H7 (cell line): ENCODE data around the gene CPHXL. TPM values are rescaled to one million over a fixed set of nuclear protein-coding genes. Genes with fewer than 3 reads are reported as not detected.

Experiments
- DNase-seq: peaks from one replicate; pipeline ENCODE4 v3.0.0; 2012
- H3K27me3 ChIP-seq: 2 replicates; pipeline ENCODE4 v1.6.0; 2011; ENCODE audit warnings: mild to moderate bottlenecking, low read length; ENCODE audit not compliant: control insufficient read depth, insufficient read depth
- H3K36me3 ChIP-seq: replicated peaks from 2 replicates; pipeline ENCODE4 v1.5.1; 2011; ENCODE audit warnings: low read length; ENCODE audit not compliant: control insufficient read depth, insufficient read depth
- H3K4me3 ChIP-seq: 2 replicates; pipeline ENCODE4 v1.5.1; 2011; ENCODE audit warnings: low read depth, mild to moderate bottlenecking, control low read depth, low read length, moderate library complexity; ENCODE audit not compliant: insufficient read depth
- total RNA-seq: library from RNA; depleted of rRNA; stranded (reverse); fragments of >200 nt; shearing (Covaris generic); gene quantifications from 2 replicates; pipeline ENCODE4 v1.2.3, GENCODE V29; 2014; rRNA removed

Gene CPHXL
- not detected in 2 replicates for total RNA-seq

- Histone ChIP-seq H3K27me3 (no peaks in the 10 kb centered on the region), H3K36me3 (no peaks in the 10 kb centered on the region), H3K4me3 (no peak within 1 kb of the TSS)
- DNase-seq: no peak
Observed at GRCh38 chr16:75726390-75726789, at the start of gene CPHXL. CPHXL (minus strand) TSS chr16:75726490; CDS start chr16:75726442, 48 bp downstream.

GRCh38 chr16:75774197-75774596 is 47.9 kb upstream of the CPHXL start:
- no peaks in the 10 kb centered on the region for H3K27me3 ChIP-seq
- no peaks in the 10 kb centered on the region for H3K36me3 ChIP-seq
- no peak overlapping the region for H3K4me3 ChIP-seq
- DNase-seq: no peak

GRCh38 chr16:75770051-75770450 is 43.8 kb upstream of the CPHXL start:
- H3K27me3 ChIP-seq: no peaks in the 10 kb centered on the region; the same call in 1 of the 2 replicates
- H3K36me3 ChIP-seq: no peaks in the 10 kb centered on the region
- H3K4me3 ChIP-seq: no peak overlapping the region
- no peak for DNase-seq

- peak; percentile 73 for DNase-seq
- H3K27me3 ChIP-seq: no peaks in the 10 kb centered on the region; the same call in 1 of the 2 replicates
- no peaks in the 10 kb centered on the region for H3K36me3 ChIP-seq
- H3K4me3 ChIP-seq: no peak overlapping the region
Observed at GRCh38 chr16:75764154-75764768, 38.0 kb upstream of the CPHXL start.

- H3K36me3 ChIP-seq: no peaks in the 10 kb centered on the region
- H3K27me3 ChIP-seq: no peaks in the 10 kb centered on the region; the same call in 1 of the 2 replicates
- no peak overlapping the region for H3K4me3 ChIP-seq
- DNase-seq: peak; percentile 13
Observed at GRCh38 chr16:75763204-75763603, 36.9 kb upstream of the CPHXL start.

- no peak overlapping the region for H3K4me3 ChIP-seq
Observed at GRCh38 chr16:75762746-75763145, 36.5 kb upstream of the CPHXL start.

GRCh38 chr16:75761108-75761507 is 34.8 kb upstream of the CPHXL start:
- Histone ChIP-seq H3K27me3 (no peaks in the 10 kb centered on the region), H3K4me3 (no peak overlapping the region), H3K36me3 (no peaks in the 10 kb centered on the region)
- no peak for DNase-seq

More at GRCh38 chr16:75762746-75763145, 36.5 kb upstream of the CPHXL start:
- no peaks in the 10 kb centered on the region for H3K36me3 ChIP-seq
- H3K27me3 ChIP-seq: no peaks in the 10 kb centered on the region; the same call in 1 of the 2 replicates
- no peak for DNase-seq

GRCh38 chr16:75760018-75760519 is 33.8 kb upstream of the CPHXL start:
- Histone ChIP-seq H3K27me3 (no peaks in the 10 kb centered on the region), H3K4me3 (no peak overlapping the region), H3K36me3 (no peaks in the 10 kb centered on the region)
- no peak for DNase-seq

GRCh38 chr16:75758215-75758614 is 31.9 kb upstream of the CPHXL start:
- DNase-seq: no peak

GRCh38 chr16:75754141-75754540 is 27.9 kb upstream of the CPHXL start:
- Histone ChIP-seq H3K27me3 (no peaks in the 10 kb centered on the region; the same call in 1 of the 2 replicates), H3K36me3 (no peaks in the 10 kb centered on the region), H3K4me3 (no peak overlapping the region)
- DNase-seq: no peak

More at GRCh38 chr16:75758215-75758614, 31.9 kb upstream of the CPHXL start:
- Histone ChIP-seq H3K27me3 (no peaks in the 10 kb centered on the region), H3K4me3 (no peak overlapping the region), H3K36me3 (no peaks in the 10 kb centered on the region)

- DNase-seq: no peak
- H3K27me3 ChIP-seq: no peaks in the 10 kb centered on the region; the same call in 1 of the 2 replicates
- no peak overlapping the region for H3K4me3 ChIP-seq
- no peaks in the 10 kb centered on the region for H3K36me3 ChIP-seq
Observed at GRCh38 chr16:75750528-75750927, 24.2 kb upstream of the CPHXL start.

- no peaks in the 10 kb centered on the region for H3K36me3 ChIP-seq
- H3K4me3 ChIP-seq: no peak overlapping the region
- no peak for DNase-seq
- no peaks in the 10 kb centered on the region for H3K27me3 ChIP-seq
Observed at GRCh38 chr16:75746359-75746758, 20.1 kb upstream of the CPHXL start.

GRCh38 chr16:75745823-75746222 is 19.5 kb upstream of the CPHXL start:
- no peak for DNase-seq
- H3K27me3 ChIP-seq: no peaks in the 10 kb centered on the region
- no peak overlapping the region for H3K4me3 ChIP-seq
- H3K36me3 ChIP-seq: no peaks in the 10 kb centered on the region

- Histone ChIP-seq H3K27me3 (no peaks in the 10 kb centered on the region), H3K4me3 (no peak overlapping the region), H3K36me3 (no peaks in the 10 kb centered on the region)
- no peak for DNase-seq
Observed at GRCh38 chr16:75745242-75745641, 19.0 kb upstream of the CPHXL start.

- Histone ChIP-seq H3K36me3 (no peaks in the 10 kb centered on the region), H3K4me3 (no peak overlapping the region), H3K27me3 (no peaks in the 10 kb centered on the region)
- DNase-seq: no peak
Observed at GRCh38 chr16:75742424-75743047, 16.2 kb upstream of the CPHXL start.
